Kidney (tissue), 14 donors: ENCODE measurements around the gene CLIP1. TPM values are rescaled to one million over a fixed set of nuclear protein-coding genes. Genes with fewer than 3 reads are reported as not detected.

Experiments
- DNase-seq, 5 donors: peaks; one replicate each; pipeline ENCODE4 v3.0.0-alpha.2; 2013 to 2020
- FAIRE-seq: peaks from 2 replicates; lab custom pipeline; 2012; peaks lifted over from hg19 to GRCh38; lab: Jason Lieb, UNC
- H3K27ac ChIP-seq, 2 donors: one replicate each; pipeline ENCODE4 v1.7.0; 2013; ENCODE audit warnings: low read depth in 2 of 2, low read length in 2 of 2, inconsistent platforms in 1 of 2
- H3K27me3 ChIP-seq: one replicate; pipeline ENCODE4 v1.7.1; 2013; ENCODE audit warnings: low read length, inconsistent platforms; ENCODE audit not compliant: control insufficient read depth, insufficient read depth
- H3K36me3 ChIP-seq, 3 donors: one replicate each; pipeline versions ENCODE4 v1.7.0 to v1.7.1; 2013; ENCODE audit warnings: low read length in 3 of 3, control low read depth in 1 of 3, inconsistent platforms in 1 of 3; ENCODE audit not compliant: insufficient read depth in 3 of 3, control insufficient read depth in 2 of 3
- H3K4me1 ChIP-seq, 3 donors: one replicate each; pipeline versions ENCODE4 v1.7.0 to v1.7.1; 2013; ENCODE audit warnings: low read length in 3 of 3, inconsistent platforms in 1 of 3, low read depth in 1 of 3; ENCODE audit not compliant: control insufficient read depth in 2 of 3, insufficient read depth in 2 of 3
- H3K4me3 ChIP-seq, 3 donors: one replicate each; pipeline versions ENCODE4 v1.7.0 to v1.8.1; 2013; ENCODE audit warnings: low read length in 3 of 3, control low read depth in 1 of 3, inconsistent platforms in 1 of 3
- H3K9ac ChIP-seq, 3 donors: one replicate each; pipeline versions ENCODE4 v1.7.0 to v1.7.1; 2013; ENCODE audit warnings: low read length in 3 of 3, control low read depth in 1 of 3, inconsistent platforms in 1 of 3
- H3K9me3 ChIP-seq, 3 donors: one replicate each; pipeline versions ENCODE4 v1.7.0 to v1.7.1; 2013; ENCODE audit warnings: low read length in 3 of 3, control low read depth in 1 of 3, inconsistent platforms in 1 of 3; ENCODE audit not compliant: control insufficient read depth in 2 of 3, insufficient read depth in 1 of 3
- CTCF ChIP-seq: IDR thresholded peaks from 3 replicates; pipeline ENCODE4 v1.5.1; 2012; ENCODE audit warnings: mild to moderate bottlenecking, moderate library complexity, borderline replicate concordance; ENCODE audit not compliant: insufficient read depth; ENCODE audit errors: extremely low read depth
- intact Hi-C: fragments of 100-400 bp; cut with DNase I; formaldehyde crosslinking; loops from one replicate; pipeline ENCODE4 v1.11.1; 2022
- polyA plus RNA-seq: library from polyadenylated mRNA; stranded (reverse); fragments of 350-450 nt; fragmentation: Illumina TruSeq; extraction: RNeasy Lipid Tissue Mini Kit (QIAGEN cat#74804); gene quantifications from one replicate; pipeline ENCODE4 v1.2.3, GENCODE V29; 2014; ENCODE audit warnings: low read depth, low replicate concordance; ENCODE audit not compliant: insufficient read depth
- total RNA-seq: library from RNA; stranded (reverse); fragmentation: NEBNext Ultra II Directional; extraction: Animal tissue kit (Norgen Biotek cat#: 25700); gene quantifications from one replicate; pipeline ENCODE4 v1.2.1, GENCODE V29; 2021
- donor health status: control.
- donor health status: control.
- donor health status: control.
- donor health status: control.
- donor health status: control.
- donor health status: DM: yes; HTN: yes; CAD: no.
- donor health status: Normal renal cell carcinoma (clear cell type).

Gene CLIP1
- total and polyA plus RNA-seq, 2 donors from 2014 or later, result 14.5 to 85.3 TPM

DNA sequence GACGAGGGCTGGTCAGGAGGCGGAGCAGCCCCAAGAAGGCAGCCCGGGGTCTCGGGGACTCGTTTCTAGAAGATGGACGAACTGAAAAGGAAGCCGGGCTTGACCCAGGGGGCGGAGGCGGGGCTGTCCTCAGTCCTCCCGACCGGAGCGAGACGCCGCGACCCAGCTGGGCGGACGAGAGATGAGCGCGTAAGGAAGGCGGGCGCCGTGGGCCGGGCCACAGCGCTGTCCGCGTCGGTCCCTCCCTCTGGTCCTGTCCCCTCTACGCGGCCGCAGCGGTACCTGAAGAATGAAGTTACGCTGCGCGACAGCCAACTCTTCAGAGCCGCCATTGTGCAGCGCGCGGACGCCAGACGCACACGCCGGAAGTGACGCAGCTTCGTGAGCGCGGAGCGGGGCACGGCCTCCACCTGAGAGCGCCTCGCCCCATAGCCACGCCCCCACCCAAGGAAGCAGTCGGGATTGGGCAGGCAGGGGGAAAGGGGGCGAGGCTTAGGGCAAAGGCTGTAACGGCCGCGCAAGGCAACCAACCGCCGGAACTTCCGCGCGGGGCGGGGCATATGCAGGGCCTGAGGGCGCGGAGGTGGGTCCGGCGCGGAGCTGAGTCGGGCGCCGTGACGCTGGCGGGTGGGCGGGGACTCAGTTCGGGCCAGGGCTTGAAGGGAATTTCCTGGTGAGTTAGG, 196.6 kb downstream of the CLIP1 start, which contains the start of gene DIABLO:
Gene DIABLO, minus strand, starts transcription at position 370 of the 683 bp plus-strand sequence. Its CDS starts 38 bp downstream, at position 332.
- intact Hi-C loops, result no loop called here
- Histone ChIP-seq H3K4me1 (peaks cover 0 to 15% (median 0%) of the 10 kb centered on the region in 3 donors), H3K4me3 (peak within 1 kb of the TSS; percentile 61 to 92 (median 92)), H3K27me3 (no peaks in the 10 kb centered on the region), H3K9ac (peak within 1 kb of the TSS; percentile 10 to 93 (median 87)), H3K36me3 (peaks cover 0 to 43% (median 8%) of the 10 kb centered on the region in 3 donors), H3K27ac (peak within 1 kb of the TSS; percentile 92 to 93), H3K9me3 (no peaks in the 10 kb centered on the region)
- FAIRE-seq, result peak; percentile 97
- peak; percentile 100 for DNase-seq
- TF ChIP-seq CTCF, result no peak

Other genes with a start within 250 kb of the CLIP1 start
- not detected for gene IL31, start 248.4 kb downstream of the CLIP1 start, total RNA-seq
- gene IL31, start 248.4 kb downstream of the CLIP1 start, polyA plus RNA-seq, result not detected
- gene LRRC43, start 239.5 kb downstream of the CLIP1 start, total RNA-seq, result 4.8 TPM
- gene LRRC43, start 239.5 kb downstream of the CLIP1 start, polyA plus RNA-seq, result 7.9 TPM
- gene B3GNT4, start 219.0 kb downstream of the CLIP1 start, total RNA-seq, result 0.35 TPM
- 8.0 TPM for gene B3GNT4, start 219.0 kb downstream of the CLIP1 start, polyA plus RNA-seq
- gene DIABLO, start 196.6 kb downstream of the CLIP1 start, total RNA-seq, result 43.7 TPM
- gene DIABLO, start 196.6 kb downstream of the CLIP1 start, polyA plus RNA-seq, result 97.7 TPM
- 20.1 TPM for gene VPS33A, start 156.2 kb downstream of the CLIP1 start, total RNA-seq
- 11.1 TPM for gene VPS33A, start 156.2 kb downstream of the CLIP1 start, polyA plus RNA-seq
- gene ZCCHC8, start 78.3 kb upstream of the CLIP1 start, total RNA-seq, result 25.8 TPM
- 10.9 TPM for gene ZCCHC8, start 78.3 kb upstream of the CLIP1 start, polyA plus RNA-seq
- 73.9 TPM for gene RSRC2, start 104.3 kb upstream of the CLIP1 start, total RNA-seq
- 39.4 TPM for gene RSRC2, start 104.3 kb upstream of the CLIP1 start, polyA plus RNA-seq
- gene KNTC1, start 104.6 kb upstream of the CLIP1 start, total RNA-seq, result 12.6 TPM
- gene KNTC1, start 104.6 kb upstream of the CLIP1 start, polyA plus RNA-seq, result 4.3 TPM